Measurements from ENCODE around the gene FGFBP3. TPM values are rescaled to one million over a fixed set of nuclear protein-coding genes. Genes with fewer than 3 reads are reported as not detected.

Gene FGFBP3
- total and polyA plus RNA-seq, 2 of the 13 experiments (the other 11 are each of a cell fraction or from before 2014, with no cell fraction given) = 0.50 to 2.0 TPM

- intact Hi-C loops (cut with micrococcal nuclease; ENCODE audit: unreplicated experiment) (no loop called here), in situ Hi-C loops (cut with HindIII; ENCODE audit: extremely low pct_ligation_motif_present, low pct_unique_long_range_greater_than_20kb) (no loop called here)
- peak overlapping the region; percentile 20 for H3K27ac ChIP-seq (ENCODE audit: extremely low read length, insufficient read depth, low read length)
- H3K27me3 ChIP-seq (ENCODE audit: control insufficient read depth in 1 of 2, insufficient read depth in 2 of 2, low read length in 2 of 2) = peaks cover 0 to 10% of the 10 kb centered on the region in 2 experiments; a peak in 1 of 5 replicates
- peak; percentile 58 for DNase-seq (ENCODE audit: low spot score)
- no TSS peak for BruUV-seq (replicated peaks)
- peak overlapping the region; percentile 17 for H2AFZ ChIP-seq (ENCODE audit: low read length)
- no peaks in the 10 kb centered on the region for H3K9me3 ChIP-seq (ENCODE audit: low read length)
- no peaks in the 10 kb centered on the region for H3K36me3 ChIP-seq (replicated peaks in 1 of 2; ENCODE audit: control insufficient read depth in 1 of 2, insufficient read depth in 2 of 2, low read length in 2 of 2)
- H3K4me2 ChIP-seq (ENCODE audit: low read depth, low read length) = peak overlapping the region; percentile 93
- CTCF ChIA-PET (ENCODE audit: low intra/inter-chr PET ratio, low total read pairs) = no interaction called here
- no peaks in the 10 kb centered on the region for H3K79me2 ChIP-seq (ENCODE audit: insufficient read depth, low read length)
- ATAC-seq = peak; percentile 86
- WGBS (ENCODE audit: low lambda C conversion rate) = under 1% methylated on average over 22 of the region's 59 CpGs
- peaks cover 51% of the 10 kb centered on the region for H3K4me1 ChIP-seq (ENCODE audit: insufficient read depth, low read length)
- peak overlapping the region; percentile 56 to 69 (median 60) for H3K4me3 ChIP-seq (replicated peaks in 1 of 3; ENCODE audit: insufficient read depth in 1 of 3, low read depth in 2 of 3, low read length in 3 of 3)
- H3K9ac ChIP-seq (ENCODE audit: insufficient read depth, low read depth, low read length) = peak overlapping the region; percentile 24; the same call in 1 of the 2 replicates
- no peak for FAIRE-seq
- no peaks in the 10 kb centered on the region for H4K20me1 ChIP-seq (ENCODE audit: insufficient read depth, low read length)
- POLR2A ChIA-PET = interaction anchor here (0.7 to 2.0 kb wide), 4 partner anchors 15 to 89 kb away, joined by 3 to 13 read pairs (median 4); partner anchors contain the start of genes BTAF1, FGFBP3 and TNKS2
- TF ChIP-seq, protein P1, sequence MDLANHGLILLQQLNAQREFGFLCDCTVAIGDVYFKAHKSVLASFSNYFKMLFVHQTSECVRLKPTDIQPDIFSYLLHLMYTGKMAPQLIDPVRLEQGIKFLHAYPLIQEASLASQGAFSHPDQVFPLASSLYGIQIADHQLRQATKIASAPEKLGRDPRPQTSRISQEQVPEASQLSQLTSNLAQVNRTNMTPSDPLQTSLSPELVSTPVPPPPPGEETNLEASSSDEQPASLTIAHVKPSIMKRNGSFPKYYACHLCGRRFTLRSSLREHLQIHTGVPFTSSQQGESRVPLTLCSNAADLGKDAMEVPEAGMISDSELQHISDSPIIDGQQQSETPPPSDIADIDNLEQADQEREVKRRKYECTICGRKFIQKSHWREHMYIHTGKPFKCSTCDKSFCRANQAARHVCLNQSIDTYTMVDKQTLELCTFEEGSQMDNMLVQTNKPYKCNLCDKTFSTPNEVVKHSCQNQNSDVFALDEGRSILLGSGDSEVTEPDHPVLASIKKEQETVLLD (CRISPR knock-in tag; IDR thresholded peaks at IDR 0.05; ENCODE audit: low read depth) = 0 out of 2 replicates have a peak, but pooled peaks have one; percentile 23
- TF ChIP-seq FOXA3 (CRISPR knock-in tag; IDR thresholded peaks at IDR 0.05) (no peak), ZNF768 (CRISPR knock-in tag; IDR thresholded peaks at IDR 0.05) (peak; percentile 57), ZFX (CRISPR knock-in tag; IDR thresholded peaks at IDR 0.05; ENCODE audit: low read depth) (0 out of 2 replicates have a peak, but pooled peaks have one; percentile 49), GABPA (IDR thresholded peaks at IDR 0.05; ENCODE audit: low read depth, low read length) (no peak), GABPA (CRISPR knock-in tag; IDR thresholded peaks at IDR 0.05; ENCODE audit: low read depth) (no peak), KLF6 (CRISPR knock-in tag; IDR thresholded peaks at IDR 0.05) (peak; percentile 26; the same call in 1 of the 2 replicates), ZFYVE20 (CRISPR knock-in tag; IDR thresholded peaks at IDR 0.05; ENCODE audit: borderline replicate concordance, low read depth) (no peak), ADNP (CRISPR knock-in tag; IDR thresholded peaks at IDR 0.05) (no peak), RAD21 (CRISPR knock-in tag; IDR thresholded peaks at IDR 0.05) (no peak), YEATS4 (CRISPR knock-in tag; IDR thresholded peaks at IDR 0.05; ENCODE audit: borderline replicate concordance) (no peak), ZNF605 (CRISPR knock-in tag; IDR thresholded peaks at IDR 0.05) (peak; percentile 88), ZKSCAN8 (CRISPR knock-in tag; IDR thresholded peaks at IDR 0.05; ENCODE audit: borderline replicate concordance) (peak; percentile 50; the same call in 1 of the 2 replicates), DBP (CRISPR knock-in tag; IDR thresholded peaks at IDR 0.05; ENCODE audit: not compliant biosample characterization) (no peak), MAFG (CRISPR knock-in tag; IDR thresholded peaks at IDR 0.05) (no peak), ZNF660 (CRISPR knock-in tag; IDR thresholded peaks at IDR 0.05; ENCODE audit: borderline replicate concordance, low read depth) (no peak), ZMYM3 (CRISPR knock-in tag; IDR thresholded peaks at IDR 0.05) (peak; percentile 59; the same call in 1 of the 2 replicates), RBFOX2 (IDR thresholded peaks at IDR 0.05; ENCODE audit: low read depth, low read length) (0 out of 2 replicates have a peak, but pooled peaks have one; percentile 25), KMT2A (CRISPR knock-in tag; IDR thresholded peaks at IDR 0.05) (peak; percentile 65; the same call in 1 of the 2 replicates), ZNF883 (CRISPR knock-in tag; IDR thresholded peaks at IDR 0.05; ENCODE audit: not compliant biosample characterization) (peak; percentile 61)
- TF ChIP-seq, protein P2, sequence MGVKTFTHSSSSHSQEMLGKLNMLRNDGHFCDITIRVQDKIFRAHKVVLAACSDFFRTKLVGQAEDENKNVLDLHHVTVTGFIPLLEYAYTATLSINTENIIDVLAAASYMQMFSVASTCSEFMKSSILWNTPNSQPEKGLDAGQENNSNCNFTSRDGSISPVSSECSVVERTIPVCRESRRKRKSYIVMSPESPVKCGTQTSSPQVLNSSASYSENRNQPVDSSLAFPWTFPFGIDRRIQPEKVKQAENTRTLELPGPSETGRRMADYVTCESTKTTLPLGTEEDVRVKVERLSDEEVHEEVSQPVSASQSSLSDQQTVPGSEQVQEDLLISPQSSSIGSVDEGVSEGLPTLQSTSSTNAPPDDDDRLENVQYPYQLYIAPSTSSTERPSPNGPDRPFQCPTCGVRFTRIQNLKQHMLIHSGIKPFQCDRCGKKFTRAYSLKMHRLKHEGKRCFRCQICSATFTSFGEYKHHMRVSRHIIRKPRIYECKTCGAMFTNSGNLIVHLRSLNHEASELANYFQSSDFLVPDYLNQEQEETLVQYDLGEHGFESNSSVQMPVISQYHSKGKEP (CRISPR knock-in tag; IDR thresholded peaks at IDR 0.05) = no peak
Observed at GRCh38 chr10:91887272-91888076, 21.8 kb downstream of the FGFBP3 start.

Data from HepG2 (cell line).